SK-N-MC (cell line): ENCODE measurements around the gene CDH12.

ENCODE experiments used
- DNase-seq: peaks from one replicate; pipeline ENCODE4 v3.0.0-alpha.2; 2011; ENCODE audit warnings: low read depth, low spot score
- H3K27ac ChIP-seq: fragments of 200-600 bp; sonication (generic); 2 replicates; pipeline ENCODE4 v1.5.1; 2016; ENCODE audit warnings: mixed run types
- H3K36me3 ChIP-seq: fragments of 200-600 bp; sonication (generic); 2 replicates; pipeline ENCODE4 v1.6.1; 2017; ENCODE audit warnings: antibody characterized with exemption, low read length, mixed read lengths; ENCODE audit not compliant: insufficient read depth
- H3K4me3 ChIP-seq: fragments of 200-600 bp; sonication (generic); 2 replicates; pipeline ENCODE4 v1.5.1; 2016
- H3K9ac ChIP-seq: fragments of 200-600 bp; sonication (generic); 2 replicates; pipeline ENCODE4 v1.8.0; 2017; ENCODE audit warnings: mixed run types, mixed read lengths; ENCODE audit not compliant: insufficient read length
- H3K9me3 ChIP-seq: fragments of 200-600 bp; sonication (generic); 2 replicates; pipeline ENCODE4 v1.6.1; 2017; ENCODE audit warnings: low read depth, mild to moderate bottlenecking, antibody characterized with exemption, low read length, moderate library complexity, mixed read lengths
- EZH2 ChIP-seq: fragments of 200-600 bp; sonication (generic); IDR thresholded peaks from one replicate; pipeline ENCODE4 v1.6.1; 2017; ENCODE audit warnings: antibody characterized with exemption
- FOXP2 ChIP-seq: optimal IDR thresholded peaks from 2 replicates; pipeline ENCODE3; 2011; ENCODE audit warnings: mild to moderate bottlenecking, moderate library complexity; ENCODE audit not compliant: insufficient read depth; ENCODE audit errors: extremely low read length, control extremely low read depth
- POLR2AphosphoS5 ChIP-seq: IDR thresholded peaks from 2 replicates; pipeline ENCODE4 v1.6.1; 2012; ENCODE audit warnings: mild to moderate bottlenecking, low read depth, low read length, borderline replicate concordance

CDH12 gene

GRCh38 chr5:22663134-22663533, 190.0 kb downstream of the CDH12 start:
- TF ChIP-seq EZH2 (no peak), POLR2AphosphoS5 (no peak), FOXP2 (no peak)
- H3K4me3 ChIP-seq = no peak overlapping the region
- no peaks in the 10 kb centered on the region for H3K9me3 ChIP-seq
- no peaks in the 10 kb centered on the region for H3K36me3 ChIP-seq
- no peak overlapping the region for H3K9ac ChIP-seq
- no peak for DNase-seq
- H3K27ac ChIP-seq = no peak overlapping the region

GRCh38 chr5:22662391-22662790, 190.8 kb downstream of the CDH12 start:
- TF ChIP-seq EZH2 (no peak), FOXP2 (no peak), POLR2AphosphoS5 (no peak)
- H3K9me3 ChIP-seq = no peaks in the 10 kb centered on the region
- no peak overlapping the region for H3K9ac ChIP-seq
- H3K27ac ChIP-seq = no peak overlapping the region
- no peaks in the 10 kb centered on the region for H3K36me3 ChIP-seq
- H3K4me3 ChIP-seq = no peak overlapping the region
- no peak for DNase-seq

GRCh38 chr5:22651355-22651754, 201.8 kb downstream of the CDH12 start:
- Histone ChIP-seq H3K36me3 (no peaks in the 10 kb centered on the region), H3K27ac (no peak overlapping the region), H3K9me3 (no peaks in the 10 kb centered on the region), H3K4me3 (no peak overlapping the region), H3K9ac (no peak overlapping the region)
- DNase-seq = no peak
- TF ChIP-seq FOXP2 = no peak
- no peak for TF ChIP-seq EZH2
- no peak for TF ChIP-seq POLR2AphosphoS5

- Histone ChIP-seq H3K4me3 (no peak overlapping the region), H3K36me3 (no peaks in the 10 kb centered on the region), H3K9ac (no peak overlapping the region), H3K9me3 (no peaks in the 10 kb centered on the region), H3K27ac (no peak overlapping the region)
- TF ChIP-seq EZH2 = no peak
- TF ChIP-seq POLR2AphosphoS5 = no peak
- no peak for TF ChIP-seq FOXP2
- DNase-seq = no peak
These were observed 202.6 kb downstream of the CDH12 start for GRCh38 chr5:22650511-22650910.

- H3K9ac ChIP-seq = no peak overlapping the region
- TF ChIP-seq EZH2 (no peak), FOXP2 (no peak), POLR2AphosphoS5 (no peak)
- H3K9me3 ChIP-seq = no peaks in the 10 kb centered on the region
- DNase-seq = no peak
- no peak overlapping the region for H3K27ac ChIP-seq
- H3K4me3 ChIP-seq = no peak overlapping the region
- H3K36me3 ChIP-seq = no peaks in the 10 kb centered on the region
These were observed 204.1 kb downstream of the CDH12 start for GRCh38 chr5:22649074-22649473.

GRCh38 chr5:22644859-22645258, 208.3 kb downstream of the CDH12 start:
- DNase-seq = no peak
- TF ChIP-seq POLR2AphosphoS5 (no peak), FOXP2 (no peak), EZH2 (no peak)
- H3K4me3 ChIP-seq = no peak overlapping the region
- no peaks in the 10 kb centered on the region for H3K36me3 ChIP-seq
- H3K9ac ChIP-seq = no peak overlapping the region
- no peaks in the 10 kb centered on the region for H3K9me3 ChIP-seq
- H3K27ac ChIP-seq = no peak overlapping the region

- no peaks in the 10 kb centered on the region for H3K36me3 ChIP-seq
- TF ChIP-seq POLR2AphosphoS5 = no peak
- no peak for TF ChIP-seq EZH2
- TF ChIP-seq FOXP2 = no peak
- no peak for DNase-seq
- H3K9ac ChIP-seq = no peak overlapping the region
- no peak overlapping the region for H3K27ac ChIP-seq
- H3K4me3 ChIP-seq = no peak overlapping the region
- no peaks in the 10 kb centered on the region for H3K9me3 ChIP-seq
These were observed 209.8 kb downstream of the CDH12 start for GRCh38 chr5:22643356-22643755.

GRCh38 chr5:22631683-22632082, 221.5 kb downstream of the CDH12 start:
- Histone ChIP-seq H3K27ac (no peak overlapping the region), H3K4me3 (no peak overlapping the region), H3K9me3 (no peaks in the 10 kb centered on the region), H3K36me3 (no peaks in the 10 kb centered on the region), H3K9ac (no peak overlapping the region)
- no peak for TF ChIP-seq FOXP2
- no peak for TF ChIP-seq EZH2
- no peak for TF ChIP-seq POLR2AphosphoS5
- no peak for DNase-seq

- Histone ChIP-seq H3K9ac (no peak overlapping the region), H3K36me3 (no peaks in the 10 kb centered on the region), H3K27ac (no peak overlapping the region), H3K4me3 (no peak overlapping the region), H3K9me3 (no peaks in the 10 kb centered on the region)
- no peak for DNase-seq
- TF ChIP-seq EZH2 = no peak
- no peak for TF ChIP-seq POLR2AphosphoS5
- TF ChIP-seq FOXP2 = no peak
These were observed 226.1 kb downstream of the CDH12 start for GRCh38 chr5:22627029-22627428.
